ENCODE measurements around the gene SLC38A6.

DNA sequence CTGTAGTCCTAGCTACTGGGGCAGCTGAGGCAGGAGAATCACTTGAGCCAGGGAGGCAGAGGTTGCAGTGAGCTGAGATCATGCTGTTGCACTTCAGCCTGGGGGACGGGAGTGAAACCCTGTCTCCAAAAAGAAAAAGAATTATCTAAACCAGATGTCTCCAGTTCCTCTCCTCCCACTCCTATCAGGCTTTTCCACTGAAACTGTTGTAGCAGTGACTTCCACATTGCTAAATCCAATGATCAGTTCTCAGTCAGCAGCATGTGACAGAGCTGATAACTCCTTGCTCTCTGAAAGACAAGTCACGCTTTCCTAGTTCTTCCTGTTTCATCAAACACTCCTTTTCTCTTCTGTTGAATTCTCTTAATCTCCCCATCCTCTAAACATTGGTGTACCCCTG is 8.6 kb downstream of the SLC38A6 start:
- no peak for TF ChIP-seq POLR2A (IDR thresholded peaks at IDR 0.05)
- TF ChIP-seq, protein P1, sequence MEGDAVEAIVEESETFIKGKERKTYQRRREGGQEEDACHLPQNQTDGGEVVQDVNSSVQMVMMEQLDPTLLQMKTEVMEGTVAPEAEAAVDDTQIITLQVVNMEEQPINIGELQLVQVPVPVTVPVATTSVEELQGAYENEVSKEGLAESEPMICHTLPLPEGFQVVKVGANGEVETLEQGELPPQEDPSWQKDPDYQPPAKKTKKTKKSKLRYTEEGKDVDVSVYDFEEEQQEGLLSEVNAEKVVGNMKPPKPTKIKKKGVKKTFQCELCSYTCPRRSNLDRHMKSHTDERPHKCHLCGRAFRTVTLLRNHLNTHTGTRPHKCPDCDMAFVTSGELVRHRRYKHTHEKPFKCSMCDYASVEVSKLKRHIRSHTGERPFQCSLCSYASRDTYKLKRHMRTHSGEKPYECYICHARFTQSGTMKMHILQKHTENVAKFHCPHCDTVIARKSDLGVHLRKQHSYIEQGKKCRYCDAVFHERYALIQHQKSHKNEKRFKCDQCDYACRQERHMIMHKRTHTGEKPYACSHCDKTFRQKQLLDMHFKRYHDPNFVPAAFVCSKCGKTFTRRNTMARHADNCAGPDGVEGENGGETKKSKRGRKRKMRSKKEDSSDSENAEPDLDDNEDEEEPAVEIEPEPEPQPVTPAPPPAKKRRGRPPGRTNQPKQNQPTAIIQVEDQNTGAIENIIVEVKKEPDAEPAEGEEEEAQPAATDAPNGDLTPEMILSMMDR (IDR thresholded peaks at IDR 0.05) = no peak
